Mesenchymal stem cell (in vitro differentiated cells and primary cell): ENCODE data around the gene TSSK3.

Experiments used
- DNase-seq: peaks from one replicate; pipeline ENCODE4 v3.0.0-alpha.2; 2013
- H2AFZ ChIP-seq: one replicate; pipeline ENCODE4 v1.6.1; 2013; ENCODE audit warnings: low read depth, mild to moderate bottlenecking, control low read depth, inconsistent platforms, low read length, moderate library complexity
- H2AK5ac ChIP-seq: 2 replicates; pipeline ENCODE4 v1.6.1; 2013; ENCODE audit warnings: low read length, moderate library complexity, mild to moderate bottlenecking, inconsistent platforms; ENCODE audit not compliant: severe bottlenecking
- H2BK120ac ChIP-seq: one replicate; pipeline ENCODE4 v1.6.1; 2013; ENCODE audit warnings: low read depth, mild to moderate bottlenecking, inconsistent platforms, low read length, moderate library complexity
- H2BK12ac ChIP-seq, 2 experiments: one replicate each; pipeline ENCODE4 v1.6.1; 2013; ENCODE audit warnings: inconsistent platforms in 2 of 2, low read length in 2 of 2, mild to moderate bottlenecking in 2 of 2, moderate library complexity in 2 of 2, control low read depth in 1 of 2
- H2BK15ac ChIP-seq: one replicate; pipeline ENCODE4 v1.6.1; 2013; ENCODE audit warnings: mild to moderate bottlenecking, low read depth, inconsistent platforms; ENCODE audit not compliant: poor library complexity, severe bottlenecking
- H2BK5ac ChIP-seq: 2 replicates; pipeline ENCODE4 v1.6.1; 2013; ENCODE audit warnings: low read depth, mild to moderate bottlenecking, low read length, control low read depth, inconsistent platforms; ENCODE audit not compliant: poor library complexity, severe bottlenecking
- H3K14ac ChIP-seq, 2 experiments: one replicate each; pipeline ENCODE4 v1.6.1; 2013; ENCODE audit warnings: inconsistent platforms in 2 of 2, low read length in 2 of 2, control low read depth in 1 of 2, mild to moderate bottlenecking in 1 of 2, moderate library complexity in 1 of 2
- H3K18ac ChIP-seq, 2 experiments: one replicate each; pipeline ENCODE4 v1.6.1; 2013; ENCODE audit warnings: inconsistent platforms in 2 of 2, low read length in 2 of 2, control low read depth in 1 of 2, low read depth in 1 of 2, mild to moderate bottlenecking in 1 of 2
- H3K23ac ChIP-seq, 2 experiments: one replicate each; pipeline ENCODE4 v1.6.1; 2013; ENCODE audit warnings: inconsistent platforms in 2 of 2, low read length in 2 of 2, mild to moderate bottlenecking in 2 of 2, moderate library complexity in 2 of 2, control low read depth in 1 of 2
- H3K27ac ChIP-seq: 2 replicates; pipeline ENCODE4 v1.5.1; 2013; ENCODE audit warnings: mild to moderate bottlenecking, moderate library complexity, low read length, control low read depth, inconsistent platforms; ENCODE audit not compliant: poor library complexity, severe bottlenecking
- H3K27me3 ChIP-seq, 2 experiments: 2 replicates each; pipeline versions ENCODE4 v1.6.1 to v1.7.0; 2013; ENCODE audit warnings: low read length in 2 of 2, mild to moderate bottlenecking in 2 of 2, moderate library complexity in 2 of 2, control low read depth in 1 of 2, inconsistent platforms in 1 of 2; ENCODE audit not compliant: control insufficient read depth in 1 of 2, insufficient read depth in 1 of 2
- H3K36me3 ChIP-seq, 2 experiments: 2 replicates each; pipeline versions ENCODE4 v1.6.1 to v1.7.0; 2013; ENCODE audit warnings: low read length in 2 of 2, control low read depth in 1 of 2, inconsistent platforms in 1 of 2, low read depth in 1 of 2, mild to moderate bottlenecking in 1 of 2; ENCODE audit not compliant: insufficient read depth in 2 of 2, control insufficient read depth in 1 of 2
- H3K4ac ChIP-seq, 2 experiments: one replicate each; pipeline ENCODE4 v1.6.1; 2013; ENCODE audit warnings: inconsistent platforms in 2 of 2, low read length in 2 of 2, mild to moderate bottlenecking in 2 of 2, moderate library complexity in 2 of 2, control low read depth in 1 of 2, low read depth in 1 of 2
- H3K4me1 ChIP-seq: 2 replicates; pipeline ENCODE4 v1.6.1; 2013; ENCODE audit warnings: low read depth, low read length, control low read depth; ENCODE audit not compliant: control insufficient read depth, insufficient read depth
- H3K4me2 ChIP-seq: 2 replicates; pipeline ENCODE4 v1.6.1; 2013; ENCODE audit warnings: low read length, mild to moderate bottlenecking, inconsistent platforms; ENCODE audit not compliant: poor library complexity, severe bottlenecking
- H3K4me3 ChIP-seq, 2 experiments: 2 replicates each; pipeline versions ENCODE4 v1.5.1 to v1.7.0; 2013; ENCODE audit warnings: low read length in 2 of 2, mild to moderate bottlenecking in 2 of 2, control low read depth in 1 of 2, low read depth in 1 of 2; ENCODE audit not compliant: insufficient read depth in 1 of 2
- H3K79me1 ChIP-seq: replicated peaks from 2 replicates; pipeline ENCODE4 v1.6.1; 2013; ENCODE audit warnings: mild to moderate bottlenecking, control low read depth, low read length, inconsistent platforms; ENCODE audit not compliant: poor library complexity, severe bottlenecking
- H3K9ac ChIP-seq: 2 replicates; pipeline ENCODE4 v1.7.0; 2013; ENCODE audit warnings: mild to moderate bottlenecking, low read length, moderate library complexity
- H3K9me3 ChIP-seq: 2 replicates; pipeline ENCODE4 v1.7.0; 2013; ENCODE audit warnings: mild to moderate bottlenecking, low read length; ENCODE audit not compliant: control insufficient read depth
- H4K8ac ChIP-seq: one replicate; pipeline ENCODE4 v1.6.1; 2013; ENCODE audit warnings: inconsistent platforms, mild to moderate bottlenecking, low read length, moderate library complexity
- H4K91ac ChIP-seq: one replicate; pipeline ENCODE4 v1.6.1; 2013; ENCODE audit warnings: mild to moderate bottlenecking, low read length, inconsistent platforms
- WGBS: methylation state at CpG from one replicate; pipeline ENCODE4 v1.1.7; 2013; ENCODE audit warnings: mixed read lengths; 5-methylcytosine and 5-hydroxymethylcytosine counted together

The TSSK3 gene

DNA sequence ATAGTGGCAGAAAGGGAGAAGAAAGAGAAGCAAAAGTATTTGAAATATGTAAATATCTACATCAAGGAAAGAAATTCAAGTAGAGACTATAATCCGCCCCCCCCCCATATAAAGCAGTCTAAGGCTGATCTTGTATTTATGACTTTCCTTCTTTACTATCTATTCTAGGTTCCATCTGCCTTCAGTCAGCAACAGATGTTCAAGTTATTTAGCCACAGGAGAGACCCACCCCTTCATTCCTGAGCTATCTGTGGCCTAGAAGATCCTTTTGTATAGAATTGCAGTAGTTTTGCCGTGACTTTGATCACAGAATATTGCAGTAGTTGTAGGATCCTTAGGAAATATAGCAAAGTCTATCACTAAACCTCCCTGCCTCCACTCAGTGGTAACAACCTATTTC is 42.6 kb downstream of the TSSK3 start:
- DNase-seq: no peak
- no peaks in the 10 kb centered on the region for H3K9me3 ChIP-seq
- H3K79me1 ChIP-seq: no peaks in the 10 kb centered on the region
- WGBS: 87% methylated on average over 1 of the region's 2 CpGs
- no peaks in the 10 kb centered on the region for H3K36me3 ChIP-seq
- no peak overlapping the region for H2BK5ac ChIP-seq
- H2AFZ ChIP-seq: no peak overlapping the region
- no peak overlapping the region for H2BK12ac ChIP-seq
- H3K4me2 ChIP-seq: no peak overlapping the region
- H2BK120ac ChIP-seq: no peak overlapping the region
- H3K4me1 ChIP-seq: peaks cover 2% of the 10 kb centered on the region
- H4K8ac ChIP-seq: no peak overlapping the region
- no peak overlapping the region for H3K23ac ChIP-seq
- H3K27ac ChIP-seq: no peak overlapping the region
- H3K4ac ChIP-seq: no peak overlapping the region
- peaks cover 0 to 3% of the 10 kb centered on the region in 2 experiments for H3K27me3 ChIP-seq
- no peak overlapping the region for H2BK15ac ChIP-seq
- H4K91ac ChIP-seq: no peak overlapping the region
- no peak overlapping the region for H2AK5ac ChIP-seq
- H3K4me3 ChIP-seq: no peak overlapping the region
- H3K9ac ChIP-seq: no peak overlapping the region
- no peak overlapping the region for H3K18ac ChIP-seq
- H3K14ac ChIP-seq: no peak overlapping the region

DNA sequence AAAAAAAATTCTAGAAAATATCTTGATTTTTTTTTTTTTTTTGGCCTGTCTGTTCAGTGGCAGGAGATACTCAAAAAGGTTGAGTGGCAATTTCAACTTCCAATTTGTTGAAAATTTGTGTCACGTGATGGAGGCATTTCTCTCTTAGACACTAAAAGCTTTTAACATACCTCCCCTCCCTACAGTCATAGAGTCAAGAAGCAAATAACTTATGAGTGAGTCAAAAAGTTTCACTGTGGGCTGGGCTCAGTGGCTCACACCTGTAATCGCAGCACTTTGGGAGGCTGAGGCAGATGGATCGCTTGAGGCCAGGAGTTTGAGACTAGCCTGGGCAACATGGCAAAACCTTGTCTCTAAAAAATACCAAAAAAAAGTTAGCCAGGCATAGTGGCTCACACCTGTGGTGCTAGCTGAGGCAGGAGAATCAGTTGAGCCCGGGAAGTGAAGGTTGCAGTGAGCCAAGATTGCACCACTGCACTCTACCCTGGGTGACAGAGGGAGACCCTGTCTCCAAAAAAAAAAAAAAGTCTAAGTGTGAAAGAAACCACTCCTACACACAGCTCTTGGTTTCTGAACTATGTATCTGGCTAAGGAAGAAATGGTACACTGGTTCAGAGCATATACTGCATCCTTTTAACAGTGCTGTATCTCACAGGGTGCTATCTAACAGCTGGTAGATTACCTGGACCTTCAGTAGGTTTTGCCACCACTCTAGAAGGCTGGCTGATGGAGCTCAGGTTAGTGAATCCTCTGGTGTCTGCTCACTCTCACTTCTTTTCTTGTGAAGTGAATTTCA is 43.5 kb downstream of the TSSK3 start:
- H2BK12ac ChIP-seq: no peak overlapping the region
- peaks cover 2% of the 10 kb centered on the region for H3K4me1 ChIP-seq
- H3K27ac ChIP-seq: no peak overlapping the region
- H2BK15ac ChIP-seq: no peak overlapping the region
- no peak overlapping the region for H3K18ac ChIP-seq
- H3K4ac ChIP-seq: no peak overlapping the region
- H3K23ac ChIP-seq: no peak overlapping the region
- no peaks in the 10 kb centered on the region for H3K36me3 ChIP-seq
- H2BK5ac ChIP-seq: no peak overlapping the region
- no peak overlapping the region for H3K4me3 ChIP-seq
- no peaks in the 10 kb centered on the region for H3K79me1 ChIP-seq
- DNase-seq: no peak
- H3K4me2 ChIP-seq: no peak overlapping the region
- no peak overlapping the region for H3K14ac ChIP-seq
- no peak overlapping the region for H2AK5ac ChIP-seq
- no peak overlapping the region for H3K9ac ChIP-seq
- H3K9me3 ChIP-seq: no peaks in the 10 kb centered on the region
- no peak overlapping the region for H2AFZ ChIP-seq
- peaks cover 0 to 3% of the 10 kb centered on the region in 2 experiments for H3K27me3 ChIP-seq
- H2BK120ac ChIP-seq: no peak overlapping the region
- no peak overlapping the region for H4K91ac ChIP-seq
- WGBS: 93% methylated on average over 3 of the region's 4 CpGs
- H4K8ac ChIP-seq: no peak overlapping the region

DNA sequence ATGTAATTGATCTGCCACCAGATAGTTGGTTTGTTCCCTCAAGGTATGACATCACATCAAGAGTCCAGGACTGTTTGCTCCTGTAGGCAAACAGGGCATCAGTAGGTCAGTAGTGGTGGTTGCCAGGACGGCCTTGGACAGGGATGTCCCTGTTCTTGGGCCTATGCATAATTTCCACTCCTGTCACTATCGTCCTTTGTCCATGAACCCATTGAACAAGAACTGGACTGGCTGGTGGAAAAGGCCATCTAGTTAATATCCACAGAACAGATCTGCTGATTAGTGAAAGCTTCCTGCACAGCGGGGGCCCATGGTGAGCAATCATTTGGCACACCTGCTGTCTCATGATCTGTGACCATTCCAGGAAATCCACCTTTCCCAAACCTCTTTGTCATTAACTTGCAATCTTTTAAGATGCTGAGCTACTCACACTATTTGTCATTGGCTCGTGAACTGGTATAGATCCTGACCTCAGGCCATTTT is 44.3 kb downstream of the TSSK3 start:
- no peak overlapping the region for H2BK5ac ChIP-seq
- no peaks in the 10 kb centered on the region for H3K36me3 ChIP-seq
- no peaks in the 10 kb centered on the region for H3K4me1 ChIP-seq
- H3K9ac ChIP-seq: no peak overlapping the region
- H3K4ac ChIP-seq: no peak overlapping the region
- H3K4me2 ChIP-seq: no peak overlapping the region
- H2AFZ ChIP-seq: no peak overlapping the region
- no peak overlapping the region for H2BK120ac ChIP-seq
- no peak overlapping the region for H3K23ac ChIP-seq
- no peaks in the 10 kb centered on the region for H3K79me1 ChIP-seq
- no peak overlapping the region for H4K91ac ChIP-seq
- H3K9me3 ChIP-seq: no peaks in the 10 kb centered on the region
- no peak for DNase-seq
- H3K14ac ChIP-seq: no peak overlapping the region
- no peak overlapping the region for H2BK12ac ChIP-seq
- H3K4me3 ChIP-seq: no peak overlapping the region
- H3K27me3 ChIP-seq: peaks cover 3 to 4% of the 10 kb centered on the region in 2 experiments
- H4K8ac ChIP-seq: no peak overlapping the region
- H3K27ac ChIP-seq: no peak overlapping the region
- H2AK5ac ChIP-seq: no peak overlapping the region
- 86% methylated on average over 4 of the region's 4 CpGs for WGBS
- H3K18ac ChIP-seq: no peak overlapping the region
- no peak overlapping the region for H2BK15ac ChIP-seq

- H3K4me3 ChIP-seq: no peak overlapping the region
- no peaks in the 10 kb centered on the region for H3K36me3 ChIP-seq
- no peak overlapping the region for H3K4me2 ChIP-seq
- DNase-seq: no peak
- no peak overlapping the region for H3K23ac ChIP-seq
- H2BK120ac ChIP-seq: no peak overlapping the region
- H4K91ac ChIP-seq: no peak overlapping the region
- H3K79me1 ChIP-seq: no peaks in the 10 kb centered on the region
- H3K4me1 ChIP-seq: no peaks in the 10 kb centered on the region
- H2BK15ac ChIP-seq: no peak overlapping the region
- no peak overlapping the region for H2AFZ ChIP-seq
- no peak overlapping the region for H3K27ac ChIP-seq
- H3K9ac ChIP-seq: no peak overlapping the region
- H3K14ac ChIP-seq: no peak overlapping the region
- peaks cover 2% of the 10 kb centered on the region for H3K9me3 ChIP-seq
- no peak overlapping the region for H2AK5ac ChIP-seq
- H2BK12ac ChIP-seq: no peak overlapping the region
- no peak overlapping the region for H4K8ac ChIP-seq
- no peak overlapping the region for H3K4ac ChIP-seq
- H3K27me3 ChIP-seq: peaks cover 3 to 4% of the 10 kb centered on the region in 2 experiments
- no peak overlapping the region for H2BK5ac ChIP-seq
- no peak overlapping the region for H3K18ac ChIP-seq
Observed at GRCh38 chr1:32411261-32411660, 48.9 kb downstream of the TSSK3 start.
